ENCODE data around the gene PRG2. TPM values are rescaled to one million over a fixed set of nuclear protein-coding genes. Genes with fewer than 3 reads are reported as not detected.

The PRG2 gene
- total and polyA plus RNA-seq, 2 of the 13 experiments (the other 11 are each of a cell fraction or from before 2014, with no cell fraction given): not detected

DNA sequence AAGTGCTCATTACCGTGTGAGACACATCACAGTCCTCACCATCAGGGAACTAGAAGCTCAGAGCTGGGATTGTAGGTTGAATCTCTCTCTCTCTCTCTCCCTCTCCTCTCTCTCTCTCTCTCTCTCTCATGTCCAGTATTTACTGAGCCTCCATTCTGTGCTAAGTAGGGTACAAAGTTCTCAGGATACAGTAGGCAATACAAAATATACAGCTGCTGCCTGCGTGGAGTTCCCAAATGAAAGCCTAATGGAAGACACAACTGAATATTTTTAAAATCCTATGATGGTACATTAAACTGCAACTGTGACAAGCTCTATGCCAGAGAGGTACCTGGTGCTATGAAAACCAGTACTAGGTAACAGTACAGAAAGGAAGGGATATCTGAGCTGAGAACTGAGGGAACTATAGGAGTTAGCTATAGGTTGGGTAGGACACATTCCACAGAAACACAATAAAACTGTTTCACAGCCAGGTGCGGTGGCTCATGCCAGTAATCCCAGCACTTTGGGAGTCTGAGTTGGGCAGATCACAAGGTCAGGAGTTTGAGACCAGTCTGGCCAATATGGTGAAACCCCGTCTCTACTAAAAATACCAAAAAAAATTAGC lies 9.6 kb upstream of the PRG2 start (continued):
- TF ChIP-seq ZNF513 (CRISPR knock-in tag; conservative IDR thresholded peaks at IDR 0.05) (no peak), BRCA1 (CRISPR knock-in tag; IDR thresholded peaks at IDR 0.05) (no peak), HDAC6 (IDR thresholded peaks at IDR 0.05; ENCODE audit: low read depth, low read length) (no peak), RBM39 (IDR thresholded peaks at IDR 0.05; ENCODE audit: low read depth, low read length, poor library complexity, severe bottlenecking) (no peak), ZNF619 (CRISPR knock-in tag; IDR thresholded peaks at IDR 0.05) (no peak), POLR2AphosphoS5 (IDR thresholded peaks at IDR 0.05; ENCODE audit: low read depth, low read length) (no peak), HNF1A (IDR thresholded peaks at IDR 0.05; ENCODE audit: low read depth) (no peak), HNF1A (CRISPR knock-in tag; IDR thresholded peaks at IDR 0.05; ENCODE audit: borderline replicate concordance) (no peak), LBX2 (CRISPR knock-in tag; IDR thresholded peaks at IDR 0.05; ENCODE audit: borderline replicate concordance) (no peak), LRRFIP1 (CRISPR knock-in tag; conservative IDR thresholded peaks at IDR 0.05) (no peak), NFKB2 (CRISPR knock-in tag; IDR thresholded peaks at IDR 0.05; ENCODE audit: borderline replicate concordance) (no peak), HOXA7 (CRISPR knock-in tag; IDR thresholded peaks at IDR 0.05) (no peak), HHEX (CRISPR knock-in tag; IDR thresholded peaks at IDR 0.05) (no peak), ZNF496 (CRISPR knock-in tag; IDR thresholded peaks at IDR 0.05; ENCODE audit: insufficient replicate concordance) (no peak)
- TF ChIP-seq, protein P1, sequence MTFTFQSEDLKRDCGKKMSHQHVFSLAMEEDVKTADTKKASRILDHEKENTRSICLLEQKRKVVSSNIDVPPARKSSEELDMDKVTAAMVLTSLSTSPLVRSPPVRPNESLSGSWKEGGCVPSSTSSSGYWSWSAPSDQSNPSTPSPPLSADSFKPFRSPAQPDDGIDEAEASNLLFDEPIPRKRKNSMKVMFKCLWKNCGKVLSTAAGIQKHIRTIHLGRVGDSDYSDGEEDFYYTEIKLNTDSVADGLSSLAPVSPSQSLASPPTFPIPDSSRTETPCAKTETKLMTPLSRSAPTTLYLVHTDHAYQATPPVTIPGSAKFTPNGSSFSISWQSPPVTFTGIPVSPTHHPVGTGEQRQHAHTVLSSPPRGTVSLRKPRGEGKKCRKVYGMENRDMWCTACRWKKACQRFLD (CRISPR knock-in tag; IDR thresholded peaks at IDR 0.05; ENCODE audit: borderline replicate concordance): no peak
- TF ChIP-seq, protein P2, sequence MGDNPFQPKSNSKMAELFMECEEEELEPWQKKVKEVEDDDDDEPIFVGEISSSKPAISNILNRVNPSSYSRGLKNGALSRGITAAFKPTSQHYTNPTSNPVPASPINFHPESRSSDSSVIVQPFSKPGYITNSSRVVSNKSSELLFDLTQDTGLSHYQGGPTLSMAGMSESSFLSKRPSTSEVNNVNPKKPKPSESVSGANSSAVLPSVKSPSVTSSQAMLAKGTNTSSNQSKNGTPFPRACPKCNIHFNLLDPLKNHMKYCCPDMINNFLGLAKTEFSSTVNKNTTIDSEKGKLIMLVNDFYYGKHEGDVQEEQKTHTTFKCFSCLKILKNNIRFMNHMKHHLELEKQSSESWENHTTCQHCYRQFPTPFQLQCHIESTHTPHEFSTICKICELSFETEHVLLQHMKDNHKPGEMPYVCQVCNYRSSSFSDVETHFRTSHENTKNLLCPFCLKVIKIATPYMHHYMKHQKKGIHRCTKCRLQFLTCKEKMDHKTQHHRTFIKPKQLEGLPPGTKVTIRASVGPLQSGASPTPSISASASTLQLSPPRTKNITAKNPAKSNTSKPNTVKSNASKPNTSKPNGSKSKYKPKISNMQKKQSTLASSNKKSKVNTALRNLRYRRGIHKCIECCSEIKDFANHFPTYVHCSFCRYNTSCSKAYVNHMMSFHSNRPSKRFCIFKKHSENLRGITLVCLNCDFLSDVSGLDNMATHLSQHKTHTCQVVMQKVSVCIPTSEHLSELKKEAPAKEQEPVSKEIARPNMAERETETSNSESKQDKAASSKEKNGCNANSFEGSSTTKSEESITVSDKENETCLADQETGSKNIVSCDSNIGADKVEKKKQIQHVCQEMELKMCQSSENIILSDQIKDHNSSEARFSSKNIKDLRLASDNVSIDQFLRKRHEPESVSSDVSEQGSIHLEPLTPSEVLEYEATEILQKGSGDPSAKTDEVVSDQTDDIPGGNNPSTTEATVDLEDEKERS (CRISPR knock-in tag; IDR thresholded peaks at IDR 0.05): no peak; the same call in 1 of the 2 replicates
